Rectal smooth muscle tissue (tissue), 1 donor: ENCODE measurements around the gene STBD1.
"Not testable (repeated sequence)": the region's sequence is repeated elsewhere in the genome, so short reads cannot be mapped to it uniquely, and the experiment has no call there.

Experiments
- H3K27ac ChIP-seq: one replicate; pipeline ENCODE4 v1.7.0; 2013; ENCODE audit warnings: low read depth, low read length, inconsistent platforms
- H3K27me3 ChIP-seq: one replicate; pipeline ENCODE4 v1.7.0; 2013; ENCODE audit warnings: low read length; ENCODE audit not compliant: control insufficient read depth, insufficient read depth
- H3K36me3 ChIP-seq: one replicate; pipeline ENCODE4 v1.7.0; 2013; ENCODE audit warnings: low read length; ENCODE audit not compliant: control insufficient read depth, insufficient read depth
- H3K4me1 ChIP-seq: one replicate; pipeline ENCODE4 v1.7.0; 2013; ENCODE audit warnings: low read length; ENCODE audit not compliant: control insufficient read depth, insufficient read depth
- H3K4me3 ChIP-seq: one replicate; pipeline ENCODE4 v1.7.0; 2013; ENCODE audit warnings: low read length
- H3K9ac ChIP-seq: one replicate; pipeline ENCODE4 v1.7.0; 2013; ENCODE audit warnings: low read length

Gene STBD1

GRCh38 chr4:76275486-76276124, 30.9 kb upstream of the STBD1 start:
- Histone ChIP-seq H3K9ac (no peak overlapping the region), H3K4me1 (no peaks in the 10 kb centered on the region), H3K27ac (no peak overlapping the region), H3K36me3 (no peaks in the 10 kb centered on the region), H3K27me3 (no peaks in the 10 kb centered on the region), H3K4me3 (no peak overlapping the region)

GRCh38 chr4:76276813-76277212, 29.7 kb upstream of the STBD1 start:
- H3K9ac ChIP-seq = no peak overlapping the region
- no peaks in the 10 kb centered on the region for H3K4me1 ChIP-seq
- no peak overlapping the region for H3K4me3 ChIP-seq
- no peak overlapping the region for H3K27ac ChIP-seq
- no peaks in the 10 kb centered on the region for H3K27me3 ChIP-seq
- H3K36me3 ChIP-seq = no peaks in the 10 kb centered on the region

- H3K9ac ChIP-seq = no peak overlapping the region
- no peaks in the 10 kb centered on the region for H3K4me1 ChIP-seq
- H3K27me3 ChIP-seq = no peaks in the 10 kb centered on the region
- H3K36me3 ChIP-seq = no peaks in the 10 kb centered on the region
- no peak overlapping the region for H3K27ac ChIP-seq
- H3K4me3 ChIP-seq = no peak overlapping the region
Measured at GRCh38 chr4:76277667-76278066, 28.9 kb upstream of the STBD1 start.

- no peaks in the 10 kb centered on the region for H3K36me3 ChIP-seq
- no peak overlapping the region for H3K9ac ChIP-seq
- no peaks in the 10 kb centered on the region for H3K4me1 ChIP-seq
- H3K27me3 ChIP-seq = no peaks in the 10 kb centered on the region
- H3K4me3 ChIP-seq = no peak overlapping the region
- H3K27ac ChIP-seq = no peak overlapping the region
Measured at GRCh38 chr4:76278583-76278982, 27.9 kb upstream of the STBD1 start.

GRCh38 chr4:76279462-76279861, 27.1 kb upstream of the STBD1 start:
- Histone ChIP-seq H3K27ac (no peak overlapping the region), H3K36me3 (no peaks in the 10 kb centered on the region), H3K4me1 (no peaks in the 10 kb centered on the region), H3K9ac (no peak overlapping the region), H3K4me3 (no peak overlapping the region), H3K27me3 (no peaks in the 10 kb centered on the region)

GRCh38 chr4:76280488-76281441, 25.8 kb upstream of the STBD1 start:
- no peaks in the 10 kb centered on the region for H3K36me3 ChIP-seq
- H3K9ac ChIP-seq = no peak overlapping the region
- no peak overlapping the region for H3K4me3 ChIP-seq
- no peaks in the 10 kb centered on the region for H3K27me3 ChIP-seq
- H3K4me1 ChIP-seq = no peaks in the 10 kb centered on the region
- no peak overlapping the region for H3K27ac ChIP-seq

- H3K36me3 ChIP-seq, H3K9ac ChIP-seq, H3K4me3 ChIP-seq, H3K27me3 ChIP-seq, H3K27ac ChIP-seq, H3K4me1 ChIP-seq: not testable (repeated sequence)
Measured at GRCh38 chr4:76281594-76281993, 24.9 kb upstream of the STBD1 start.

- Histone ChIP-seq H3K9ac (no peak overlapping the region), H3K4me1 (no peaks in the 10 kb centered on the region), H3K4me3 (no peak overlapping the region), H3K27ac (no peak overlapping the region), H3K36me3 (no peaks in the 10 kb centered on the region), H3K27me3 (no peaks in the 10 kb centered on the region)
Measured at GRCh38 chr4:76282941-76283689, 23.4 kb upstream of the STBD1 start.

- Histone ChIP-seq H3K4me3 (no peak overlapping the region), H3K27ac (no peak overlapping the region), H3K36me3 (no peaks in the 10 kb centered on the region)
Measured at GRCh38 chr4:76283900-76284299, 22.6 kb upstream of the STBD1 start.

GRCh38 chr4:76287811-76288210, 18.7 kb upstream of the STBD1 start:
- not testable (repeated sequence) for H3K27me3 ChIP-seq, H3K27ac ChIP-seq, H3K4me3 ChIP-seq, H3K36me3 ChIP-seq, H3K4me1 ChIP-seq, H3K9ac ChIP-seq

More at GRCh38 chr4:76283900-76284299, 22.6 kb upstream of the STBD1 start:
- H3K27me3 ChIP-seq = no peaks in the 10 kb centered on the region
- no peak overlapping the region for H3K9ac ChIP-seq
- no peaks in the 10 kb centered on the region for H3K4me1 ChIP-seq

GRCh38 chr4:76292730-76293129, 13.8 kb upstream of the STBD1 start:
- H3K27me3 ChIP-seq = no peaks in the 10 kb centered on the region
- no peak overlapping the region for H3K4me3 ChIP-seq
- no peak overlapping the region for H3K27ac ChIP-seq
- no peaks in the 10 kb centered on the region for H3K36me3 ChIP-seq
- no peak overlapping the region for H3K9ac ChIP-seq
- no peaks in the 10 kb centered on the region for H3K4me1 ChIP-seq

- H3K9ac ChIP-seq = no peak overlapping the region
- no peak overlapping the region for H3K27ac ChIP-seq
- no peak overlapping the region for H3K4me3 ChIP-seq
- no peaks in the 10 kb centered on the region for H3K4me1 ChIP-seq
- no peaks in the 10 kb centered on the region for H3K27me3 ChIP-seq
- no peaks in the 10 kb centered on the region for H3K36me3 ChIP-seq
Measured at GRCh38 chr4:76293772-76294171, 12.8 kb upstream of the STBD1 start.
